ENCODE data around the gene ATP1A4. TPM values are rescaled to one million over a fixed set of nuclear protein-coding genes. Genes with fewer than 3 reads are reported as not detected.

The ATP1A4 gene
- total and polyA plus RNA-seq, 2 of the 8 experiments (the other 6 are each of a cell fraction or from before 2014, with no cell fraction given) = 0.48 to 0.61 TPM

GRCh38 chr1:160186729-160187128, 35.3 kb downstream of the ATP1A4 start:
- no peaks in the 10 kb centered on the region for H3K79me1 ChIP-seq (ENCODE audit: low read depth, low read length)
- no peaks in the 10 kb centered on the region for H3K23me2 ChIP-seq (ENCODE audit: low read depth, low read length)
- H3K4me1 ChIP-seq (replicated peaks in 1 of 4; ENCODE audit: control insufficient read depth in 3 of 4, insufficient read depth in 4 of 4, low read length in 3 of 4) = peaks cover 0 to 6% (median 3%) of the 10 kb centered on the region in 4 experiments; a peak in 4 of 7 replicates
- H3K4me3 ChIP-seq (ENCODE audit: extremely low read depth in 1 of 4, insufficient read depth in 2 of 4, low read depth in 3 of 4, low read length in 4 of 4) = no peak overlapping the region
- no peak overlapping the region for H3K4ac ChIP-seq (replicated peaks; ENCODE audit: insufficient read length, low read depth, low read length)
- H4K20me1 ChIP-seq (replicated peaks in 1 of 2; ENCODE audit: control insufficient read depth in 1 of 2, insufficient read depth in 2 of 2, low read length in 2 of 2) = no peaks in the 10 kb centered on the region
- peak overlapping the region; percentile 77; the same call in 1 of the 2 replicates for H2BK12ac ChIP-seq (ENCODE audit: low read depth, low read length)
- no peak overlapping the region for H3K4me2 ChIP-seq (ENCODE audit: insufficient read depth in 1 of 2, low read depth in 2 of 2, low read length in 2 of 2)
- no peak overlapping the region for H3K9ac ChIP-seq (replicated peaks in 1 of 4; ENCODE audit: extremely low read depth in 1 of 4, low read depth in 3 of 4, low read length in 3 of 4)
- 92% methylated on average over 2 of the region's 2 CpGs; no CpG with 5 or more reads in 1 of the 2 experiments for WGBS, 2 experiments (ENCODE audit: extremely low coverage in 1 of 2, insufficient coverage in 1 of 2, insufficient read length in 1 of 2, insufficient replicate concordance in 2 of 2, low coverage in 1 of 2, low lambda C conversion rate in 2 of 2, missing lambda C conversion rate in 1 of 2)
- 0 out of 2 replicates have a peak overlapping the region, but pooled peaks have one; percentile 77 for H2BK15ac ChIP-seq (ENCODE audit: low read length)
- no peak overlapping the region for H2AFZ ChIP-seq (ENCODE audit: low read length)
- no peaks in the 10 kb centered on the region for H3K27me3 ChIP-seq (replicated peaks in 1 of 4; ENCODE audit: control insufficient read depth in 3 of 4, extremely low read depth in 1 of 4, insufficient read depth in 3 of 4, low read length in 3 of 4)
- no peak overlapping the region for H2BK120ac ChIP-seq (replicated peaks; ENCODE audit: low read depth, low read length)
- H3K56ac ChIP-seq (replicated peaks; ENCODE audit: insufficient read length, low read depth, low read length) = no peak overlapping the region
- FAIRE-seq = no peak
- H3K9me3 ChIP-seq (ENCODE audit: insufficient read depth in 2 of 2, low read depth in 1 of 2, low read length in 1 of 2) = no peaks in the 10 kb centered on the region
- H4K91ac ChIP-seq (replicated peaks; ENCODE audit: insufficient read length, low read length) = no peak overlapping the region
- H4K5ac ChIP-seq (ENCODE audit: insufficient read length, low read depth, low read length) = no peak overlapping the region
- no peak overlapping the region for H3K23ac ChIP-seq (ENCODE audit: insufficient read length)
- H4K8ac ChIP-seq (ENCODE audit: extremely low read depth, insufficient read depth, low read length) = no peak overlapping the region
- no peak overlapping the region for H3K27ac ChIP-seq (ENCODE audit: low read depth, low read length)
- CTCF ChIA-PET (ENCODE audit: partially characterized antibody) = interaction anchor here (0.6 to 8.6 kb wide), 9 partner anchors 9 to 78 kb away, joined by 3 to 195 read pairs (median 8); partner anchors contain the start of gene PEA15
- no peak for DNase-seq (ENCODE audit: low read depth in 1 of 2, low spot score in 2 of 2)
- H2BK5ac ChIP-seq (ENCODE audit: low read depth, low read length) = no peak overlapping the region
- POLR2A ChIA-PET (ENCODE audit: partially characterized antibody) = interaction anchor here (1.1 to 2.4 kb wide), 3 partner anchors 17 to 98 kb away, joined by 3 to 11 read pairs (median 3); partner anchors contain the start of gene PEX19
- H2AK5ac ChIP-seq (ENCODE audit: low read depth, low read length) = 0 out of 2 replicates have a peak overlapping the region, but pooled peaks have one; percentile 9
- H3K18ac ChIP-seq (ENCODE audit: extremely low read depth, low read length) = no peak overlapping the region
- TF ChIP-seq HDAC2 (IDR thresholded peaks at IDR 0.05; ENCODE audit: borderline replicate concordance in 1 of 2, low read depth in 2 of 2, low read length in 2 of 2) = no peak
- TF ChIP-seq TAF1 (IDR thresholded peaks at IDR 0.05; ENCODE audit: low read depth, low read length) = no peak
- no peak for TF ChIP-seq CBX8 (IDR thresholded peaks at IDR 0.05; ENCODE audit: borderline replicate concordance, low read depth, low read length)
- no peak for TF ChIP-seq TBP (IDR thresholded peaks at IDR 0.05; ENCODE audit: low read depth, low read length)
- no peak for TF ChIP-seq E2F6 (IDR thresholded peaks at IDR 0.05)
- no peak for TF ChIP-seq FOSL1 (IDR thresholded peaks at IDR 0.05; ENCODE audit: insufficient read depth, low read depth, low read length)
- TF ChIP-seq RXRA (IDR thresholded peaks at IDR 0.05; ENCODE audit: insufficient read depth, low read depth, low read length) = no peak
- no peaks in the 10 kb centered on the region for H3K36me3 ChIP-seq (ENCODE audit: control insufficient read depth in 2 of 4, insufficient read depth in 4 of 4, low read length in 3 of 4)
- no peak overlapping the region for H3K14ac ChIP-seq (ENCODE audit: insufficient read length)
- no peaks in the 10 kb centered on the region for H3K79me2 ChIP-seq (ENCODE audit: control insufficient read depth in 1 of 2, insufficient read depth in 2 of 2, low read length in 2 of 2)
- 0 out of 2 replicates have a peak overlapping the region, but pooled peaks have one; percentile 66 for H2BK20ac ChIP-seq (ENCODE audit: low read length)
